Naive thymus-derived CD4-positive, alpha-beta T cell (primary cell): ENCODE data around the gene ARGLU1. TPM values are rescaled to one million over a fixed set of nuclear protein-coding genes. Genes with fewer than 3 reads are reported as not detected.

Experiments
- ATAC-seq: fragments of 150-1000 bp; cut with Tn5 transposase; 2 replicates; pipeline ENCODE4 v1.10.0; 2021; ENCODE audit warnings: mild to moderate bottlenecking, moderate library complexity
- CTCF ChIA-PET: fragments of 350-600 bp; sonication (Branson Sonifier 250); formaldehyde crosslinking; loops from one replicate; lab custom pipeline; 2021; ENCODE audit warnings: antibody characterized with exemption; lab: Charles Lee
- POLR2A ChIA-PET: fragments of 350-600 bp; sonication (Branson Sonifier 250); formaldehyde crosslinking; loops from one replicate; lab custom pipeline; 2021; ENCODE audit warnings: antibody characterized with exemption, inconsistent platforms; lab: Charles Lee
- DNase-seq, 9 donors: peaks; one replicate each; pipeline versions ENCODE4 v3.0.0 to v3.0.0-alpha.2; 2020 to 2022; ENCODE audit warnings: mixed read lengths in 1 of 9
- H3K27ac ChIP-seq: one replicate; pipeline ENCODE4 v1.7.0; 2013; ENCODE audit warnings: mild to moderate bottlenecking, low read depth, low read length, moderate library complexity
- H3K27me3 ChIP-seq, 2 donors: one replicate each; pipeline ENCODE4 v1.7.0; 2013; ENCODE audit warnings: low read length in 2 of 2, mild to moderate bottlenecking in 2 of 2, moderate library complexity in 2 of 2; ENCODE audit not compliant: control insufficient read depth in 2 of 2, insufficient read depth in 2 of 2
- H3K36me3 ChIP-seq, 3 experiments: 1 replicate in 2 of 3; 2 replicates in 1 of 3; pipeline ENCODE4 v1.7.0; 2013; ENCODE audit warnings: low read length in 3 of 3, mild to moderate bottlenecking in 3 of 3, moderate library complexity in 1 of 3; ENCODE audit not compliant: insufficient read depth in 3 of 3, control insufficient read depth in 2 of 3
- H3K4me1 ChIP-seq, 2 donors: one replicate each; pipeline ENCODE4 v1.7.0; 2013; ENCODE audit warnings: low read length in 2 of 2, mild to moderate bottlenecking in 2 of 2, moderate library complexity in 1 of 2; ENCODE audit not compliant: control insufficient read depth in 2 of 2, insufficient read depth in 2 of 2
- H3K4me3 ChIP-seq: 2 replicates; pipeline ENCODE4 v1.7.0; 2013; ENCODE audit warnings: mild to moderate bottlenecking, low read length
- H3K9me3 ChIP-seq, 3 experiments: 1 replicate in 2 of 3; 2 replicates in 1 of 3; pipeline ENCODE4 v1.7.0; 2013; ENCODE audit warnings: low read length in 3 of 3; ENCODE audit not compliant: control insufficient read depth in 2 of 3
- H3K27ac Mint-ChIP-seq, 9 donors: one replicate each; pipeline ENCODE4 v1.8.0; 2020 to 2022; ENCODE audit warnings: mixed read lengths in 9 of 9, mild to moderate bottlenecking in 8 of 9, moderate library complexity in 5 of 9, inconsistent platforms in 2 of 9
- H3K27me3 Mint-ChIP-seq, 5 donors: one replicate each; pipeline ENCODE4 v1.8.0; 2021 to 2022; ENCODE audit warnings: mixed read lengths in 5 of 5, mild to moderate bottlenecking in 1 of 5
- H3K36me3 Mint-ChIP-seq, 5 donors: one replicate each; pipeline ENCODE4 v1.8.0; 2020 to 2022; ENCODE audit warnings: mixed read lengths in 5 of 5, mild to moderate bottlenecking in 3 of 5, inconsistent platforms in 1 of 5
- H3K4me1 Mint-ChIP-seq, 7 donors: one replicate each; pipeline ENCODE4 v1.8.0; 2020 to 2022; ENCODE audit warnings: mixed read lengths in 7 of 7, mild to moderate bottlenecking in 3 of 7, inconsistent platforms in 1 of 7
- H3K4me3 Mint-ChIP-seq, 10 donors: one replicate each; pipeline ENCODE4 v1.8.0; 2020 to 2022; ENCODE audit warnings: mild to moderate bottlenecking in 10 of 10, mixed read lengths in 10 of 10, moderate library complexity in 6 of 10, inconsistent platforms in 2 of 10
- H3K9me3 Mint-ChIP-seq, 11 donors: one replicate each; pipeline ENCODE4 v1.8.0; 2020 to 2022; ENCODE audit warnings: mixed read lengths in 11 of 11, mild to moderate bottlenecking in 4 of 11, inconsistent platforms in 1 of 11, moderate library complexity in 1 of 11
- intact Hi-C, 2 donors: fragments of 100-400 bp; cut with micrococcal nuclease; formaldehyde crosslinking; loops; one replicate each; pipeline ENCODE4 v1.15.1; 2023
- polyA plus RNA-seq, 2 donors: library from polyadenylated mRNA; unstranded; fragments of 300-500 nt; fragmentation: Illumina TruSeq; gene quantifications; one replicate each; pipeline ENCODE4 v1.2.3, GENCODE V29; 2021
- total RNA-seq, 6 experiments: library from RNA in 5 of 6; stranded (reverse) in 5 of 6; gene quantifications; 1 replicate in 5 of 6; 2 replicates in 1 of 6; pipeline ENCODE4 v1.2.3 and lab custom pipeline; 2021 to 2026

ARGLU1 gene
- total and polyA plus RNA-seq, 7 experiments from 2014 or later: 36.1 to 291 (median 144) TPM

- Mint-ChIP-seq H3K4me3 (no peak overlapping the region), H3K9me3 (peaks cover 0 to 3% (median 0%) of the 10 kb centered on the region in 11 donors), H3K27me3 (no peaks in the 10 kb centered on the region), H3K4me1 (peaks cover 25 to 85% (median 74%) of the 10 kb centered on the region in 7 donors), H3K27ac (peak overlapping the region in 1 of 9 donors; percentile 58), H3K36me3 (peaks cover 12 to 56% (median 35%) of the 10 kb centered on the region in 5 donors)
- intact Hi-C loops: loop anchor here in 1 of 2 donors (1.0 kb wide), 1 partner anchor 8 kb away; no protein-coding TSS in a partner anchor
- Histone ChIP-seq H3K27ac (no peak overlapping the region), H3K9me3 (no peaks in the 10 kb centered on the region), H3K4me3 (no peak overlapping the region), H3K4me1 (peaks cover 8 to 26% of the 10 kb centered on the region in 2 donors), H3K36me3 (peaks cover 18 to 56% (median 20%) of the 10 kb centered on the region in 3 experiments), H3K27me3 (no peaks in the 10 kb centered on the region)
- ChIA-PET CTCF (no interaction called here), POLR2A (no interaction called here)
- no peak for DNase-seq
- no peak for ATAC-seq
These were observed 9.4 kb downstream of the ARGLU1 start for GRCh38 chr13:106558527-106558926.

GRCh38 chr13:106555631-106556328 lies 12.2 kb downstream of the ARGLU1 start:
- H3K36me3 Mint-ChIP-seq: peaks cover 17 to 71% (median 41%) of the 10 kb centered on the region in 5 donors

GRCh38 chr13:106551751-106552150 lies 16.2 kb downstream of the ARGLU1 start:
- ATAC-seq (no peak), DNase-seq (no peak)
- peaks cover 9 to 52% (median 24%) of the 10 kb centered on the region in 3 experiments for H3K36me3 ChIP-seq
- Mint-ChIP-seq H3K27me3 (no peaks in the 10 kb centered on the region), H3K27ac (no peak overlapping the region), H3K9me3 (peaks cover 0 to 3% (median 0%) of the 10 kb centered on the region in 11 donors), H3K4me3 (no peak overlapping the region), H3K4me1 (peaks cover 25 to 73% (median 59%) of the 10 kb centered on the region in 7 donors), H3K36me3 (peaks cover 11 to 52% (median 26%) of the 10 kb centered on the region in 5 donors)
- no peaks in the 10 kb centered on the region for H3K4me1 ChIP-seq
- POLR2A ChIA-PET: no interaction called here
- no peak overlapping the region for H3K4me3 ChIP-seq
- no peak overlapping the region for H3K27ac ChIP-seq
- CTCF ChIA-PET: interaction anchor here (0.9 kb wide), 1 partner anchor 13 kb away, joined by 3 read pairs; no protein-coding TSS in a partner anchor
- intact Hi-C loops: loop anchor here in 1 of 2 donors (2.0 kb wide), 1 partner anchor 15 kb away; no protein-coding TSS in a partner anchor
- no peaks in the 10 kb centered on the region for H3K9me3 ChIP-seq
- H3K27me3 ChIP-seq: no peaks in the 10 kb centered on the region

More at GRCh38 chr13:106555631-106556328, 12.2 kb downstream of the ARGLU1 start:
- peaks cover 20 to 79% (median 65%) of the 10 kb centered on the region in 7 donors for H3K4me1 Mint-ChIP-seq
- intact Hi-C loops: no loop called here
- H3K4me3 Mint-ChIP-seq: no peak overlapping the region
- CTCF ChIA-PET: no interaction called here
- H3K27ac Mint-ChIP-seq: peak overlapping the region in 2 of 9 donors; percentile 44 to 50
- no peaks in the 10 kb centered on the region for H3K27me3 Mint-ChIP-seq
- Histone ChIP-seq H3K27me3 (no peaks in the 10 kb centered on the region), H3K4me1 (peaks cover 0 to 4% of the 10 kb centered on the region in 2 donors), H3K9me3 (no peaks in the 10 kb centered on the region), H3K27ac (no peak overlapping the region), H3K36me3 (peaks cover 20 to 63% (median 24%) of the 10 kb centered on the region in 3 experiments), H3K4me3 (no peak overlapping the region)
- H3K9me3 Mint-ChIP-seq: peaks cover 0 to 3% (median 0%) of the 10 kb centered on the region in 11 donors
- ATAC-seq (no peak), DNase-seq (no peak)
- POLR2A ChIA-PET: interaction anchor here (0.9 to 1.8 kb wide), 2 partner anchors 11 to 13 kb away, joined by 4 to 7 read pairs; no protein-coding TSS in a partner anchor

- ChIA-PET CTCF (interaction anchor here (0.9 kb wide), 1 partner anchor 13 kb away, joined by 3 read pairs; no protein-coding TSS in a partner anchor), POLR2A (no interaction called here)
- Mint-ChIP-seq H3K27ac (peak overlapping the region in 1 of 9 donors; percentile 40), H3K4me3 (no peak overlapping the region), H3K27me3 (no peaks in the 10 kb centered on the region), H3K4me1 (peaks cover 23 to 69% (median 57%) of the 10 kb centered on the region in 7 donors), H3K9me3 (peaks cover 0 to 3% (median 0%) of the 10 kb centered on the region in 11 donors), H3K36me3 (peaks cover 11 to 48% (median 22%) of the 10 kb centered on the region in 5 donors)
- H3K36me3 ChIP-seq: peaks cover 8 to 50% (median 20%) of the 10 kb centered on the region in 3 experiments
- no peak overlapping the region for H3K27ac ChIP-seq
- no peaks in the 10 kb centered on the region for H3K4me1 ChIP-seq
- ATAC-seq (no peak), DNase-seq (no peak)
- H3K9me3 ChIP-seq: no peaks in the 10 kb centered on the region
- no peak overlapping the region for H3K4me3 ChIP-seq
- no peaks in the 10 kb centered on the region for H3K27me3 ChIP-seq
- intact Hi-C loops: loop anchor here in 1 of 2 donors (2.0 kb wide), 1 partner anchor 15 kb away; no protein-coding TSS in a partner anchor
These were observed 16.6 kb downstream of the ARGLU1 start for GRCh38 chr13:106551350-106551749.

GRCh38 chr13:106550570-106551135 lies 17.3 kb downstream of the ARGLU1 start:
- Mint-ChIP-seq H3K27ac (peak overlapping the region in 3 of 9 donors; percentile 20 to 44 (median 40)), H3K9me3 (peaks cover 0 to 3% (median 0%) of the 10 kb centered on the region in 11 donors), H3K4me1 (peaks cover 19 to 62% (median 50%) of the 10 kb centered on the region in 7 donors), H3K36me3 (peaks cover 6 to 41% (median 15%) of the 10 kb centered on the region in 5 donors), H3K4me3 (no peak overlapping the region), H3K27me3 (no peaks in the 10 kb centered on the region)
- Histone ChIP-seq H3K4me3 (no peak overlapping the region), H3K9me3 (no peaks in the 10 kb centered on the region), H3K27me3 (no peaks in the 10 kb centered on the region), H3K36me3 (peaks cover 2 to 43% (median 14%) of the 10 kb centered on the region in 3 experiments), H3K27ac (no peak overlapping the region), H3K4me1 (no peaks in the 10 kb centered on the region)
- POLR2A ChIA-PET: no interaction called here
- CTCF ChIA-PET: no interaction called here
- DNase-seq (no peak), ATAC-seq (no peak)
- intact Hi-C loops: loop anchor here in 1 of 2 donors (2.0 kb wide), 1 partner anchor 16 kb away; no protein-coding TSS in a partner anchor

GRCh38 chr13:106548064-106548696 lies 19.8 kb downstream of the ARGLU1 start:
- H3K27me3 ChIP-seq: no peaks in the 10 kb centered on the region
- H3K27ac Mint-ChIP-seq: peak overlapping the region in 2 of 9 donors; percentile 22 to 37
- H3K9me3 Mint-ChIP-seq: no peaks in the 10 kb centered on the region
- H3K4me1 Mint-ChIP-seq: peaks cover 16 to 42% (median 32%) of the 10 kb centered on the region in 7 donors
- intact Hi-C loops: no loop called here
- peak; percentile 14 for ATAC-seq
- CTCF ChIA-PET: interaction anchor here (1.1 kb wide), 1 partner anchor 12 kb away, joined by 3 read pairs; no protein-coding TSS in a partner anchor
- no peaks in the 10 kb centered on the region for H3K4me1 ChIP-seq
- no peak for DNase-seq
- no peak overlapping the region for H3K4me3 Mint-ChIP-seq
- no peak overlapping the region for H3K27ac ChIP-seq
- POLR2A ChIA-PET: no interaction called here
- H3K27me3 Mint-ChIP-seq: no peaks in the 10 kb centered on the region
- H3K4me3 ChIP-seq: no peak overlapping the region
- H3K36me3 ChIP-seq: peaks cover 0 to 28% (median 8%) of the 10 kb centered on the region in 3 experiments
- no peaks in the 10 kb centered on the region for H3K9me3 ChIP-seq
- peaks cover 0 to 19% (median 8%) of the 10 kb centered on the region in 5 donors for H3K36me3 Mint-ChIP-seq
